Transverse colon (tissue), 4 donors: ENCODE measurements around the gene ABCA6.

Experiments
- CTCF ChIP-seq, 5 experiments: fragments of 200-600 bp in 3 of 5; fragments of 450-650 bp in 2 of 5; sonication (generic) in 3 of 5; IDR thresholded peaks; 1 replicate in 2 of 5; 2 replicates in 3 of 5; pipeline ENCODE4 v1.5.1; 2016 to 2017; ENCODE audit warnings: antibody characterized with exemption in 5 of 5, inconsistent platforms in 3 of 5, mild to moderate bottlenecking in 2 of 5, moderate library complexity in 1 of 5
- POLR2A ChIP-seq: fragments of 450-650 bp; IDR thresholded peaks from one replicate; pipeline ENCODE4 v1.6.1; 2016; ENCODE audit warnings: antibody characterized with exemption, mild to moderate bottlenecking, moderate library complexity
- POLR2AphosphoS5 ChIP-seq, 3 donors: sonication (generic); formaldehyde crosslinking; IDR thresholded peaks; one replicate each; pipeline ENCODE4 v1.6.1; 2016; ENCODE audit warnings: antibody characterized with exemption in 3 of 3

- TF ChIP-seq CTCF (IDR thresholded peaks at IDR 0.05) (no peak), POLR2A (no peak), POLR2AphosphoS5 (IDR thresholded peaks at IDR 0.05) (no peak)
These were observed 96.0 kb downstream of the ABCA6 start for GRCh38 chr17:69045646-69046045.
